Left lung (tissue), 10 donors: ENCODE results near the gene SEC22A. TPM values are rescaled to one million over a fixed set of nuclear protein-coding genes. Genes with fewer than 3 reads are reported as not detected.

Experiments
- ATAC-seq: fragments of 200-7000 bp; cut with Tn5 transposase; one replicate; pipeline ENCODE4 v1.9.1; 2020; ENCODE audit warnings: moderate library complexity
- DNase-seq, 4 donors: peaks; one replicate each; pipeline ENCODE4 v3.0.0-alpha.2; 2013 to 2020
- H3K27ac ChIP-seq, 2 donors: fragments of 200-600 bp; sonication (generic) in 1 of 2; one replicate each; pipeline versions ENCODE4 v1.5.0 to v1.8.0; 2020 to 2021
- H3K27me3 ChIP-seq, 2 donors: fragments of 200-600 bp; sonication (generic) in 1 of 2; one replicate each; pipeline versions ENCODE4 v1.5.0 to v1.8.0; 2020 to 2021
- H3K36me3 ChIP-seq, 2 donors: fragments of 200-600 bp; sonication (generic) in 1 of 2; one replicate each; pipeline versions ENCODE4 v1.5.0 to v1.8.0; 2020 to 2021
- H3K4me1 ChIP-seq, 2 donors: fragments of 200-600 bp; one replicate each; pipeline ENCODE4 v1.8.0; 2021
- H3K4me3 ChIP-seq, 2 donors: fragments of 200-600 bp; sonication (generic) in 1 of 2; one replicate each; pipeline versions ENCODE4 v1.5.0 to v1.8.0; 2020 to 2021; ENCODE audit warnings: mild to moderate bottlenecking in 1 of 2
- H3K9me3 ChIP-seq, 2 donors: fragments of 200-600 bp; sonication (generic) in 1 of 2; one replicate each; pipeline versions ENCODE4 v1.5.0 to v1.8.0; 2020 to 2021
- CTCF ChIP-seq, 2 donors: fragments of 200-600 bp; sonication (generic) in 1 of 2; IDR thresholded peaks; one replicate each; pipeline versions ENCODE4 v1.5.0 to v1.8.0; 2021; ENCODE audit warnings: antibody characterized with exemption in 2 of 2
- intact Hi-C, 2 donors: fragments of 100-400 bp; cut with DNase I; formaldehyde crosslinking; loops; one replicate each; pipeline versions ENCODE4 v1.11.2 to v1.14.2; 2022
- polyA plus RNA-seq, 6 donors: library from polyadenylated mRNA; unstranded; fragments of 120-200 nt; gene quantifications; one replicate each; pipeline ENCODE4 v1.2.1, GENCODE V29; 2013; ENCODE audit not compliant: insufficient read length in 6 of 6
- total RNA-seq, 2 donors: library from RNA; stranded (reverse); fragmentation: NEBNext Ultra II Directional; extraction: Animal tissue kit (Norgen Biotek cat#: 25700); gene quantifications; one replicate each; pipeline ENCODE4 v1.2.1, GENCODE V29; 2021
- donor health status: DM: no; HTN: yes; CAD: no.
- donor health status: DM: no; HTN: no; CAD: no.

The SEC22A gene
- total and polyA plus RNA-seq, 8 donors: 15.7 to 35.9 (median 27.8) TPM

GRCh38 chr3:123161167-123161566, 40.6 kb upstream of the SEC22A start:
- Histone ChIP-seq H3K9me3 (no peaks in the 10 kb centered on the region), H3K27ac (no peak overlapping the region), H3K4me1 (peaks cover 0 to 6% of the 10 kb centered on the region in 2 donors), H3K4me3 (no peak overlapping the region), H3K36me3 (peaks cover 0 to 91% of the 10 kb centered on the region in 2 donors), H3K27me3 (no peaks in the 10 kb centered on the region)
- intact Hi-C loops: no loop called here
- TF ChIP-seq CTCF (IDR thresholded peaks at IDR 0.05): no peak
- DNase-seq (no peak), ATAC-seq (no peak)

DNA sequence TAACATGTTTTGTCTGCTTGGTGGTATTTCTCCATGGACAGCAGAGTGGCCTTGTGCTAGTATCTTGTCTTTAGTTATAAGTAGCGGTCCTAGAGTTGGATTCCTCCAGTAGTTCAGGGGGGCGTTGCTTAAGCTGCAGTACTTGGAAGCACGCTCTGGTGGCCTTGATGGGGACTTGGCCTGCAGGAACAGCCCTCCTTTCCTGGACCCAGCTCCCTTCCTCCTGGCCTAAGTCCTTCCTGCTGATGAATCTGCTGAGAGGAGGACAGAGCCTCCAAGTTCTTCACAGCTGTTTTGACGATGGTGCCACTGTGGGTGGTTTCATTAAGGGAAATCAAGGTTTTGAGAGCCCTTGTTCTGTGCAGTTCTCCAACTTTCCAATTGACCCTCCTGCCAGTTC, 38.6 kb upstream of the SEC22A start:
- no peak for DNase-seq
- Histone ChIP-seq H3K9me3 (no peaks in the 10 kb centered on the region), H3K4me1 (no peaks in the 10 kb centered on the region), H3K27ac (no peak overlapping the region), H3K36me3 (peaks cover 0 to 88% of the 10 kb centered on the region in 2 donors), H3K4me3 (no peak overlapping the region), H3K27me3 (no peaks in the 10 kb centered on the region)
- intact Hi-C loops: no loop called here
- no peak for ATAC-seq
- no peak for TF ChIP-seq CTCF (IDR thresholded peaks at IDR 0.05)

DNA sequence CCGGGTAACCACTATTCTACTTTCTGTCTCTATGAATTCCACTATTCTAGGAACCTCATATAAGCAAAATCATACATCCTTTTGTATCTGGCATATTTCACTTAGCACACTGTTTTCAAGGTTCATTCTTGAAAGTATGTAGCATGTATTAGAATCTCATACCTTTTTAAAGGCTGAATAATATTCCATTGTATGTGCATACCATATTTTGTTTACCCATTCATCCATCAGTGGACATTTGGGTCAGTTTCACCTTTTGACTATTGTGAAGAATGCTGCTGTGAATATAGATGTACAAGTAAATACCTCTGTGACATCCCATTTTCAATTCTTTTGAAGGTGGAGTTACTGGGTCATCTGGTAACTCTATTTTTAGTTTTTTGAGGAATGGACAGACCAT, 36.6 kb upstream of the SEC22A start:
- H3K27ac ChIP-seq: no peak overlapping the region
- DNase-seq: no peak
- H3K4me1 ChIP-seq: no peaks in the 10 kb centered on the region
- H3K4me3 ChIP-seq: no peak overlapping the region
- no peaks in the 10 kb centered on the region for H3K27me3 ChIP-seq
- peaks cover 0 to 68% of the 10 kb centered on the region in 2 donors for H3K36me3 ChIP-seq
- ATAC-seq: no peak
- no peak for TF ChIP-seq CTCF (IDR thresholded peaks at IDR 0.05)
- intact Hi-C loops: no loop called here
- H3K9me3 ChIP-seq: no peaks in the 10 kb centered on the region

DNA sequence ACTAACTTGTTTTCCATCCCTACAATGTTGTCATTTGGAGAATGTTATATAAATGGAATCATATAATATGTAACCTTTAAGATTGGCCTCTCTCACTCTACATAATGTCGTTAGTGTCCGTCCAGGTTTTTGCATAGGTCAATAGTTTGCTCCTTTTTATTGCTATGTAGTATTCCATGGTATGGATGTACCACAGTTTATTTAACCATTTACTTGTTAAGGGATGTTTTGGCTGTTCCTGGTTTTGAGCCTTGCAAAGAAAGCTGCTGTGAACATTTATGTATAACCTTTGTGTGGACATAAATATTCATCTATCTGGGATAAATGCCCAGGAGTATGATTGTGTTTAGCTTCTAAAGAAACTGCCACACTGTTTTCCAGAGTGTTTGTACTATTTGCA, 34.1 kb upstream of the SEC22A start:
- intact Hi-C loops: no loop called here
- peaks cover 0 to 43% of the 10 kb centered on the region in 2 donors for H3K36me3 ChIP-seq
- H3K4me3 ChIP-seq: no peak overlapping the region
- no peak overlapping the region for H3K27ac ChIP-seq
- H3K27me3 ChIP-seq: no peaks in the 10 kb centered on the region
- no peak for TF ChIP-seq CTCF (IDR thresholded peaks at IDR 0.05)
- ATAC-seq: no peak
- no peaks in the 10 kb centered on the region for H3K4me1 ChIP-seq
- no peaks in the 10 kb centered on the region for H3K9me3 ChIP-seq
- DNase-seq: no peak

- no peaks in the 10 kb centered on the region for H3K4me1 ChIP-seq
- no peaks in the 10 kb centered on the region for H3K9me3 ChIP-seq
- no peak for TF ChIP-seq CTCF (IDR thresholded peaks at IDR 0.05)
- H3K36me3 ChIP-seq: peaks cover 0 to 40% of the 10 kb centered on the region in 2 donors
- DNase-seq (no peak), ATAC-seq (no peak)
- intact Hi-C loops: no loop called here
- H3K4me3 ChIP-seq: no peak overlapping the region
- H3K27ac ChIP-seq: no peak overlapping the region
- no peaks in the 10 kb centered on the region for H3K27me3 ChIP-seq
Measured at GRCh38 chr3:123168122-123168521, 33.6 kb upstream of the SEC22A start.
